ENCODE results near the gene EN2. TPM values are rescaled to one million over a fixed set of nuclear protein-coding genes. Genes with fewer than 3 reads are reported as not detected.

EN2 gene
- total RNA-seq, 1 experiment from 2014 or later, result not detected

DNA sequence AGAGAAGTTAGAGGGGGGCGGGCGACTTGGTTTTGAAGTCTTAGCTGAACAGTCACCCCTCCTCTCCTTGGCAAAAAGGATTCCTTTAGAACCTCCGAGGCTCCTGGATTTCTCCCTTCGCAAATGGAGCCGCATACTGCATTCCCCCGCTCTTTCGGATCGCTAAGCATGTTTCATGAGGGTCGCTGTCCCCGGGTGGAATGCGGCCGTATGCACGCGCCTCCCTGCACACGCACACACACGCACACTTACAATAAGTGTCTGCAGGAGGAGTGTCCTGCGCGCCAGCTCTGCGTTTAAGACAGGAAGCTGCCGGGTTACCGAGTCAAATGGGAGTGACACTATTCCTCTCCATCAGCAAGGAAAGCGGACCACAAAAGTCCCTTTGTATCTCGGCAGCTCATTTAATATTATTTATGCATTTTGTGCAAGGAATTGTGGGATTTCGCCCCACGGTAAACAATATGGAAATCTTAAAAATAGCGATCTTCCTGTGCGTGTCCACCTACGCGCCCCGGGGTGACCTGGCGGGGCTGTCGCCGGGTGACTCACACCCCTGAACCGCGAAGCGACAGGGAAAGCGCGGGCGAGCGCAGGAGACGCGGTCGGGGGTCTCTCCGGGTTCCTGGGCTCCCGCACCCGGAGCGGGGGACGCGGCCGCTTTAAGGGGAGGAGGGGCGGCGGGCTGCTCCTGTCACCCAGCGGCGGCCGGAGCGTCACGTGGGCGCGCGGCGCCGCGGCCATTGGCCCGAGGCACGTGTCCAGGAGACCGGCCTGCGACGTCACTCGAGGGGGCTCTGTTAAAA is 988 bp upstream of the EN2 start:
- no peaks in the 10 kb centered on the region for H3K36me3 ChIP-seq (ENCODE audit: insufficient read depth, low read length, poor library complexity, severe bottlenecking)
- no TSS peak for BruUV-seq (replicated peaks)
- intact Hi-C loops (cut with micrococcal nuclease; ENCODE audit: unreplicated experiment), result no loop called here
- no peaks in the 10 kb centered on the region for H3K9me3 ChIP-seq (ENCODE audit: low read depth, low read length, poor library complexity, severe bottlenecking)
- H3K27me3 ChIP-seq (replicated peaks; ENCODE audit: insufficient read depth, low read depth, low read length, poor library complexity), result peaks cover 96% of the 10 kb centered on the region
- H3K27ac ChIP-seq (ENCODE audit: low read depth, low read length, poor library complexity, severe bottlenecking), result no peak overlapping the region
- ChIA-PET CTCF (no interaction called here), POLR2A (ENCODE audit: low non-redundant PET) (no interaction called here)
- TF ChIP-seq, protein P1, sequence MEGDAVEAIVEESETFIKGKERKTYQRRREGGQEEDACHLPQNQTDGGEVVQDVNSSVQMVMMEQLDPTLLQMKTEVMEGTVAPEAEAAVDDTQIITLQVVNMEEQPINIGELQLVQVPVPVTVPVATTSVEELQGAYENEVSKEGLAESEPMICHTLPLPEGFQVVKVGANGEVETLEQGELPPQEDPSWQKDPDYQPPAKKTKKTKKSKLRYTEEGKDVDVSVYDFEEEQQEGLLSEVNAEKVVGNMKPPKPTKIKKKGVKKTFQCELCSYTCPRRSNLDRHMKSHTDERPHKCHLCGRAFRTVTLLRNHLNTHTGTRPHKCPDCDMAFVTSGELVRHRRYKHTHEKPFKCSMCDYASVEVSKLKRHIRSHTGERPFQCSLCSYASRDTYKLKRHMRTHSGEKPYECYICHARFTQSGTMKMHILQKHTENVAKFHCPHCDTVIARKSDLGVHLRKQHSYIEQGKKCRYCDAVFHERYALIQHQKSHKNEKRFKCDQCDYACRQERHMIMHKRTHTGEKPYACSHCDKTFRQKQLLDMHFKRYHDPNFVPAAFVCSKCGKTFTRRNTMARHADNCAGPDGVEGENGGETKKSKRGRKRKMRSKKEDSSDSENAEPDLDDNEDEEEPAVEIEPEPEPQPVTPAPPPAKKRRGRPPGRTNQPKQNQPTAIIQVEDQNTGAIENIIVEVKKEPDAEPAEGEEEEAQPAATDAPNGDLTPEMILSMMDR (conservative IDR thresholded peaks at IDR 0.05; ENCODE audit: low read depth, low read length), result no peak
- TF ChIP-seq EZH2 (IDR thresholded peaks at IDR 0.05; ENCODE audit: borderline replicate concordance, low read depth, low read length, poor library complexity, severe bottlenecking), result peak; percentile 93
- H3K4me3 ChIP-seq (ENCODE audit: low read depth, low read length, poor library complexity, severe bottlenecking), result peak overlapping the region; percentile 55
- DNase-seq (ENCODE audit: low spot score), result peak; percentile 83
- peaks cover 19% of the 10 kb centered on the region for H3K4me1 ChIP-seq (ENCODE audit: insufficient read depth, low read length, poor library complexity, severe bottlenecking)

DNA sequence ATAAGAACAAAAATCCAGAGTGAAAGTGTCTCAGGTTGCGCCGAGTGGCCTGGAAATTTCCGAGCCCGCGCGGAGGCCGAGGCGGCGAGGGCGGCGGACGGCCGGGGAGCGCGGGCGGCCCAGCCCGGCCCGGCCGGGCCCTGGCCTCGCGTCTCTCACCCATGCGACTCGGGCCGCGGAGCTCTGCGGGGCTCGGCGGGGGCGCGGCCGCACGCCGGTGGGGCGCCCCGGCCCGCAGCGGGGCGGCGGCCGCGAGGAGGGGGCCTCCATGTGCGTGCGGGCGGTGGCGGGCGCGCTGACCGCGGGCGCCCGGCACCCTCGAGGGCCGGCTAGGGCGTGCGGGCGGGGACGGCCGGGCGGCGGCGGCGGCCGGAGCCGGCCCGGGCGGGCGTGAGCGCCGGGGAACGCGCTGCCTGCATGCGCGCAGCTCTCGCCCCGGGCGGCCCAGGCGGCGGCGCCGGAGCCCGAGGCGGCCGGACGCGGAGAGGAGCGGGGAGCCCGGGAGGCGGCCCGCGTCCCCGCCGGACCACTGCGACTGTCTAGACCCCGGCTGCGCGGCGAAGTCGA is 302 bp upstream of the EN2 start:
- intact Hi-C loops (cut with micrococcal nuclease; ENCODE audit: unreplicated experiment), result no loop called here
- CTCF ChIA-PET, result no interaction called here
- POLR2A ChIA-PET (ENCODE audit: low non-redundant PET), result no interaction called here
- peak overlapping the region; percentile 55 for H3K4me3 ChIP-seq (ENCODE audit: low read depth, low read length, poor library complexity, severe bottlenecking)
- H3K27me3 ChIP-seq (replicated peaks; ENCODE audit: insufficient read depth, low read depth, low read length, poor library complexity), result peaks cover 96% of the 10 kb centered on the region
- BruUV-seq (replicated peaks), result no TSS peak
- H3K27ac ChIP-seq (ENCODE audit: low read depth, low read length, poor library complexity, severe bottlenecking), result no peak overlapping the region
- H3K36me3 ChIP-seq (ENCODE audit: insufficient read depth, low read length, poor library complexity, severe bottlenecking), result no peaks in the 10 kb centered on the region
- no peak for DNase-seq (ENCODE audit: low spot score)
- H3K4me1 ChIP-seq (ENCODE audit: insufficient read depth, low read length, poor library complexity, severe bottlenecking), result peaks cover 19% of the 10 kb centered on the region
- TF ChIP-seq, protein P1 (conservative IDR thresholded peaks at IDR 0.05; ENCODE audit: low read depth, low read length), result no peak
- no peak for TF ChIP-seq EZH2 (IDR thresholded peaks at IDR 0.05; ENCODE audit: borderline replicate concordance, low read depth, low read length, poor library complexity, severe bottlenecking)
- no peaks in the 10 kb centered on the region for H3K9me3 ChIP-seq (ENCODE audit: low read depth, low read length, poor library complexity, severe bottlenecking)

DNA sequence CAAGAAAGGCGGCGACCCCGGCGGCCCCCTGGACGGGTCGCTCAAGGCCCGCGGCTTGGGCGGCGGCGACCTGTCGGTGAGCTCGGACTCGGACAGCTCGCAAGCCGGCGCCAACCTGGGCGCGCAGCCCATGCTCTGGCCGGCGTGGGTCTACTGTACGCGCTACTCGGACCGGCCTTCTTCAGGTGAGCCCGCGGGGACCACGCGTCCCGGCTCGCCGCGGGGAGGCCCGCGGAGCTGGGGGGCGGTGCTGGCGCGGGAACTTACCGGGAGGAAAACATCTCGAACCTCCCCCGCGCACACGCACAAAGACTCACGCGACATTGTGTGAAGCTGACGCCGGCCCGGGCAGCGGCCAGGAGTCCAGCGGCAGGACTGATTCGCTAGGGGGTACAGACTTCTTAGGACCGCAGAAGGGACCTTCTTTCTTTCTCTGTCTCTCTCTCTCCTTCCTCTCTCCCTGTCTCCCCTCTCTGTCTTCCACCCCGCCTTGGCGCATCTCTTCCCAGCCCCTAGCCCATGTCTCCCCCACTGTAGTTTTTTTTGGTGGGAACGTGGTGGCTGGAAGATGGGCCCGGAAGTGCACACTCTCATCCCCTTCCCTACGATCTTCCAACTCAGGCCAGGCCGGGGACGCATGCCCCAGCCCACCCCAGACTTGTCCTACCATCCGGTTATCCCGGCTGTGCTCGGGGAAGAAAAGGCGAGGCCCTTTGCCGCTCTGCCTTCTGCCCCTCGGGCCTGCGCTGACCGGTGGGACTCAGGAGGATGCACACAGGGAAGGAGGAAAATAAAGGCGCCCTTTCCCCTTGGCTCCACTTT is 1.2 kb downstream of the EN2 start:
- no TSS peak for BruUV-seq (replicated peaks)
- no peaks in the 10 kb centered on the region for H3K9me3 ChIP-seq (ENCODE audit: low read depth, low read length, poor library complexity, severe bottlenecking)
- peak overlapping the region; percentile 44 for H3K4me3 ChIP-seq (ENCODE audit: low read depth, low read length, poor library complexity, severe bottlenecking)
- POLR2A ChIA-PET (ENCODE audit: low non-redundant PET), result no interaction called here
- no peak overlapping the region for H3K27ac ChIP-seq (ENCODE audit: low read depth, low read length, poor library complexity, severe bottlenecking)
- H3K4me1 ChIP-seq (ENCODE audit: insufficient read depth, low read length, poor library complexity, severe bottlenecking), result peaks cover 19% of the 10 kb centered on the region
- peaks cover 96% of the 10 kb centered on the region for H3K27me3 ChIP-seq (replicated peaks; ENCODE audit: insufficient read depth, low read depth, low read length, poor library complexity)
- CTCF ChIA-PET, result no interaction called here
- intact Hi-C loops (cut with micrococcal nuclease; ENCODE audit: unreplicated experiment), result no loop called here
- H3K36me3 ChIP-seq (ENCODE audit: insufficient read depth, low read length, poor library complexity, severe bottlenecking), result no peaks in the 10 kb centered on the region
- peak; percentile 83 for TF ChIP-seq EZH2 (IDR thresholded peaks at IDR 0.05; ENCODE audit: borderline replicate concordance, low read depth, low read length, poor library complexity, severe bottlenecking)
- TF ChIP-seq, protein P1 (conservative IDR thresholded peaks at IDR 0.05; ENCODE audit: low read depth, low read length), result no peak
- no peak for DNase-seq (ENCODE audit: low spot score)
